Choroid plexus epithelial cell (primary cell): ENCODE data around the gene USP32.
"Not testable (repeated sequence)": the region's sequence is repeated elsewhere in the genome, so short reads cannot be mapped to it uniquely, and the experiment has no call there.

ENCODE experiments used
- DNase-seq: peaks from one replicate; pipeline ENCODE4 v3.0.0-alpha.2; 2010; ENCODE audit warnings: low read depth
- H3K4me3 ChIP-seq: 2 replicates; pipeline ENCODE4 v1.5.1; 2011; ENCODE audit warnings: low read depth, mild to moderate bottlenecking, control low read depth, low read length, moderate library complexity
- TF ChIP-seq, protein P1 (sequence below): conservative IDR thresholded peaks from 2 replicates; pipeline ENCODE4 v1.5.1; 2011; ENCODE audit warnings: low read depth, mild to moderate bottlenecking, control low read depth, inconsistent platforms, low read length, moderate library complexity

The USP32 gene

DNA sequence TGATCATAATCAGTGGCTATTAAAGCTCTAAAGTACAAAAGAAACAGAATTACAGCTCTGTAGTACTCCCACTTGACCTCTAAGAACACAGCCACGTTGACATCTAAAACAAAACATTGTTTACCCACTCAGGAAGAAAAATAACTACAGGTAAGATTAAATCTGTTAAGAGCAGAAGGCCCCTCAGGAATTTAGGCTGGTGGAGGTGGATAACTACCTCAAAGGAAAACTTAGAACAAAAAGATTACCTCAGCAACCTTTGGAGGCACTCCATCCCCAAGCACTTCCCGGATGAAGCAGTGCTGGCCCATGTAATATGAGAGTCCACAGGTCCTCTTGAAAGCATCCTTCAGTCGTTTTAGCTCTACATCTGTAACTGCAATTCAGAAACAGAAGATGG, 46.7 kb downstream of the USP32 start:
- DNase-seq: no peak
- no peak overlapping the region for H3K4me3 ChIP-seq
- TF ChIP-seq, protein P1, sequence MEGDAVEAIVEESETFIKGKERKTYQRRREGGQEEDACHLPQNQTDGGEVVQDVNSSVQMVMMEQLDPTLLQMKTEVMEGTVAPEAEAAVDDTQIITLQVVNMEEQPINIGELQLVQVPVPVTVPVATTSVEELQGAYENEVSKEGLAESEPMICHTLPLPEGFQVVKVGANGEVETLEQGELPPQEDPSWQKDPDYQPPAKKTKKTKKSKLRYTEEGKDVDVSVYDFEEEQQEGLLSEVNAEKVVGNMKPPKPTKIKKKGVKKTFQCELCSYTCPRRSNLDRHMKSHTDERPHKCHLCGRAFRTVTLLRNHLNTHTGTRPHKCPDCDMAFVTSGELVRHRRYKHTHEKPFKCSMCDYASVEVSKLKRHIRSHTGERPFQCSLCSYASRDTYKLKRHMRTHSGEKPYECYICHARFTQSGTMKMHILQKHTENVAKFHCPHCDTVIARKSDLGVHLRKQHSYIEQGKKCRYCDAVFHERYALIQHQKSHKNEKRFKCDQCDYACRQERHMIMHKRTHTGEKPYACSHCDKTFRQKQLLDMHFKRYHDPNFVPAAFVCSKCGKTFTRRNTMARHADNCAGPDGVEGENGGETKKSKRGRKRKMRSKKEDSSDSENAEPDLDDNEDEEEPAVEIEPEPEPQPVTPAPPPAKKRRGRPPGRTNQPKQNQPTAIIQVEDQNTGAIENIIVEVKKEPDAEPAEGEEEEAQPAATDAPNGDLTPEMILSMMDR: no peak

DNA sequence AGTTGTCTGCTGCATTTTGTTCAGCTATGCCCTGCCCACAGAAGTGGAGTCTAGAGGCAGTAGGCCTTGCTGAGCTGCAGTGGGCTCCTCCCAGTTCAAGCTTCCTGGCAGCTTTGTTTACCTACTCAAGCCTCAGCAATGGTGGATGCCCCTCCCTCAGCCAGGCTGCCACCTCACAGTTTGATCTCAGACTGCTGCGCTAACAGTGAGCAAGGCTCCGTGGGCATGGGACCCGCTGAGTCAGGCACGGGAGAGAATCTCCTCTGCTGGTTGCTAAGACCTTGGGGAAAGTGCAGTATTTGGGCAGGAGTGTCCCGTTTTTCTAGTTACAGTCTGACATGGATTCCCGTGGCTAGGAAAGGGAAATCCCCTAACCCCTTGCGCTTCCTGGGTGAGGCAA, 49.4 kb downstream of the USP32 start:
- DNase-seq, H3K4me3 ChIP-seq: not testable (repeated sequence)

DNA sequence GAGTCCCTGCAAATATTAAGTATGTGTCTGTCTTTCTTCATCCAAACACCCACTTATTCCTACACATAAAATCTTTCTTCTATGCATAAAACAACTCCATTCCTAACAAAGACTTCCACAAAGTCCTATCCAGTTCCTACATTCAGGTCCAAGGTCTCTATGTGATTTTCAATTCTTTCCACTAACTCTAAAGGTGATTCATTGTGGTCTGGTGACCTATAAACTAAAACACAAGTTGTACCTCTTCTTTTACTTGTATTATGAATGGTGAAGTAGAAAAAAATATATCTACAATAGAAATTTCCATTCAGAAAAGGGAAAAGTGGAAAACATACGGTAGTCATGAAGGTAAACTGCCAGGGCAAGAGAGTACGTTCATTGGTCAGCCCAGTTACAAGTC, 56.6 kb downstream of the USP32 start:
- TF ChIP-seq, protein P1: no peak
- H3K4me3 ChIP-seq: no peak overlapping the region
- DNase-seq: no peak

DNA sequence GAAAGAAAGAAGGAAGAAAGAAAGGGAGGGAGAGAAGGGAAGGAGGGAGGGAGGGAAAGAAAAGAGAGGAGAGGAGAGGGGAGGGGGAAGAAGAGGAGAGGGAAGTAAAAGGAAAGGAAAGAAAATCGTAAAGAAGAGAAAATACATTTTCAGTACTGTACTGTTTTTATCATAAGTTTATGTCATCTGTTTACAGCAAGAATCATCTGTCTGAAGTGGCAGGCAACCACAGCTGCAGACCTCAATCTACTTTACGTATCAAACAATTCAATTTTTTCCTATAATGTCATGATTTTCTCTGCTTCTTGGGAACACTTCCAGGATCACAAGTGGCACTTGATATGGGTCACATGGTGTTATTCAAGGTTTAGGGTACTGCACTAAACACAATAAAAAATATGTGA, 58.3 kb downstream of the USP32 start:
- no peak overlapping the region for H3K4me3 ChIP-seq
- TF ChIP-seq, protein P1: no peak
- no peak for DNase-seq

DNA sequence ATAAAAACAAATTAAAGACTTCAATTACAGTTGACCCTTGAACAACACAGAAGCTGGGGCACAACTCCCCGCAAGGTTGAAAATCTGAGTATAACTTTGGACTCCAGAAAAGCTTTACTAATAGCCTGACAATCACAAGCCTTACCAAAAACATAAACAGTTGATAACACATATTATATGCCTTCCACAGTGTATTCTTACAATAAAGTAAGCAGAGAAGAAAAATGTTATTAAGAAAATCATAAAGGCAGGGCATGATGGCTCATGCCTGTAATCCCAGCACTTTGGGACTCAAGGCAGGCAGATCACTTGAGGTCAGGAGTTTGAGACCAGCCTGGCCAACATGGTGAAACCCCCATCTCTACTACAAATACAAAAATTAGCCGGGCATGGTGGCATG, 58.9 kb downstream of the USP32 start:
- H3K4me3 ChIP-seq, DNase-seq: not testable (repeated sequence)

DNA sequence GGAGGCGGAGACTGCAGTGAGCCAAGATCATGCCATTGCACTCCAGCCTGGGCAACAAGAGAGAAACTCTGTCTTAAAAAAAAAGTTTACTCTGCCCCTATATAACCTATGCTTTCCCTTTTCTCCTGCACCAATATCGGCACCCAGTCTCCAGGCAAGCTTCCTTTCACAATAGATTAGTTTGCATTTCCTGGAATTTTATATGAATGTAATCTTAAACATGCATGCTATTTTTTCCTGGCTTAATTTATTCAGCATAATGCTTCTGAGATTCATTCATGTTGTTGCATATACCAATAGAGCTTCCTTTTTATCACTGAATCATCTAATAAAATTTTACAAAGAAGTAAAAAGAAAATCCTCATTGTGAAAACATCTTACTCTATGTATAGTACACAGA, 59.4 kb downstream of the USP32 start:
- no peak for DNase-seq
- TF ChIP-seq, protein P1: no peak
- H3K4me3 ChIP-seq: no peak overlapping the region

DNA sequence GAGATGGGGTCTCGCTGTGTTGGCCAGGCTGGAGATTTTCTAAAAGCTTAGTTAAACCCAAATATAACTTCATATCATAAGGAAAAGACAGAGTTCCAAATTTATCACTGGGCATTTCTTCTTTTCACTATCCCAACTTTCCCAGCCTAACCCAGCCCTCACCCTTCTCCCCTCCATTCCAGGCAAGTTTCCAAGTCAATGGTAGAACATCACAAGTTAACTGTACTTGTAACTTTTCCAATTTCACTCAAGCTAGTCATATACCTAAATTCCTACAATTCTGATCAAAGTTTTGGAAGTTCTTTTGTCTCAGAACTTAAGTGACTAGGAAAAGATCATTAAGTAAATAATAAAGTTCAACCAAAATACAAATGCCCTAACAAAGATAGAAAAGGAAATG, 61.2 kb downstream of the USP32 start:
- no peak overlapping the region for H3K4me3 ChIP-seq
- DNase-seq: peak; percentile 48

DNA sequence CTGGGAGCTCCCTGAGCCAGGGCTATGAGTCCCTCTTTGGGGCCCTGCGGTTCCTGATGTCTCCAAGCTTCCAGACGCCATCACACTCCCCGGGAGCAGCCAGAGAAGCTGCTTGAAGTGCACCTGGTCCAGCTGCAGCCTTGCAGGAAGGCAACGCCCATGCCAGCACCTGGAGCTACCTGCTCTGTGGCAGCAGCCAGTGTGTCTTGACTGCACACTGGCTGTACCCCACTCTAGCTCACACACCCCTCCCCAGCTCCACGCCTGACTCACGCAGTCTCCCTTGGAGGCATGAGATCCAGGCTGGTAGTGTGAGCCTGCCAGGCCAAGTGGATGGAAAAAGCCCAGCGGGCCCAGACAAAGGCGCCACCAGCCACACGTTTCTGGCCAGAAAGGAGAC, 63.3 kb downstream of the USP32 start:
- TF ChIP-seq, protein P1: no peak
- no peak overlapping the region for H3K4me3 ChIP-seq
- no peak for DNase-seq

More for the DNA sequence above, 61.2 kb downstream of the USP32 start:
- TF ChIP-seq, protein P1: no peak
